ENCODE data around the gene KRT78.

KRT78 gene

GRCh38 chr12:52823761-52824450 is 24.9 kb downstream of the KRT78 start:
- no peak for DNase-seq

GRCh38 chr12:52822771-52823510 is 25.9 kb downstream of the KRT78 start:
- DNase-seq: no peak

GRCh38 chr12:52821826-52822660 is 26.8 kb downstream of the KRT78 start:
- DNase-seq: no peak

GRCh38 chr12:52821071-52821730 is 27.6 kb downstream of the KRT78 start:
- DNase-seq: no peak

DNA sequence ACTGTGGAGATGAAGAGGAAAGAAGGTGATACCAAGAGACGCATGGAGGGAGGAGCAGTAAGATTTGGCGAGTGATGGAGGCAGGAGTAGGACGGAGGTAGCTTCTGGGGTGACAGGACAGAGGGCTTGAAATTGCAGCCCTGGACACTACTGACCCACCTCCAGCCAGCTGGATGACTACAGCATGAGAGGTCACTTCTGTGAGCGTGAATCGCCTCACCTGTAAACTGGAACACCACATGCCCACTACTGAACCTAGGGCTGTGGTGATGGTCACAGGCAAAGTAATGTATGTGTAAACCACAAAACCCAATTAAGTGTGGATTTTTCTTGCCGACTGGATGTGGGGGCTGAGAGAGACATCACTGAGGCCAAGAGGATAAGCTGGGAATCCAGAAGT is 28.3 kb downstream of the KRT78 start:
- no peak for DNase-seq

DNA sequence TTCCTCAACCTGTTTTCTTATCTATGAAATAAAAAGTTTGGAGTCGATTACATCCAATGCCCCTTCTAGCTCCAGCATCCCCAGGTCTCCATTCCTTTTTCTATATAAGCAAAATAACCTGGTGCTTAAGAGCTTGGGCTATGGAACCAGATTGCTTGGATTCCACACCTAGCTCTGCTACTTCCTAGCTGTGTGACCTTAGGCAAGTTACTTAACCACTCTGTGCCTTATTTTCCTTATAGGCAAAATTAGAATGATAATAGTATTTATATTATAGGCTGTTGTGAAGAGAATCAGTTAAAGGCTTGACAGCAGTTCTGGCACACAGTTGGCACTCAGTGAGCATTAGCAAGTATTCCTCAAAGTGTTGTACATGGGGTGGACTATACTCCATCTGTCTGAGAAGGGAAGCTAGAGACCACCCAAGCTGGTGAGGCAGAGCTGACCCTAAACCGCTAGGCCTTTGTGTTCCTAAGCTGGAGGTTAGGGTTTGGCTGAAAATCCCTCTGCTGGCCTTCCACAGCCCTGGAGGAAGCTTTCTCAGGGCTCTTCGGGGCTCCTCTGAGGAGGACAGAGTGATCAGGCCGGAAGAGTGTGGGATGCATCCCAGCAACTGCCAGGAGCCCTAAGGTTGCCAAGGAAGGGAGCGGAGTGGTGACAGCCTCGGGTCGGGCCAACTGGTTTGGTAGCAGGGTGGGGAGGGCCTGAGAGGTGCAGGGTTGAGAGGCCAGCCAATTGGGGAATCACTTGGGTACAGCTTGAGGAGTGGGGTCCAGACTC is 28.9 kb downstream of the KRT78 start:
- no peak for DNase-seq

GRCh38 chr12:52818887-52819420 is 29.8 kb downstream of the KRT78 start:
- no peak for DNase-seq

- DNase-seq: no peak
These were observed 30.4 kb downstream of the KRT78 start for GRCh38 chr12:52818388-52818787.

DNA sequence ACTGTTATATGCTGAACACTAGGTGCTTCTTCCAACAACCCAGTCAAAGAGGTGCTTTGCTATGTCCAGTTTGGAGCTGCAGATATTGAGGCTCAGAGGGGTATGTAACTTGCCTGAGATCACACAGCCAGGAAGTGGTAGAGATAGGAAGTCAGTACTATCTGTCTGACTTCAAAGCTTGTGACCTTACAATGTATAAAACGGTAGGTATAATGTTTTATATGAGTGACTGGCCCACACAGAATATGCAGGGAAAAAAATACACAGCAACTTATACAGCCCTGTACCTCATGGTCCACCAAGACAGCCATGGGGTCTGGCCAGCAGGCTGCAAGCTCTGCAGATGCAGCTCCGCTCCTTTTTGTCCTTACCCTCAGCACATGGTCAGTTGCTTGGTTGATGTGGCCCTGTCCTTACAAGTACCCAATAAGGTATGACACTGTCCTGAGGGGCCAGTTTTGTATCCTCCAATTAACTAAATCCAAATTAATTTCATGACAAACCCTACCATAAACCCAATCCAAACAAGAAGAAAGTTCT is 31.0 kb downstream of the KRT78 start:
- no peak for DNase-seq

DNA sequence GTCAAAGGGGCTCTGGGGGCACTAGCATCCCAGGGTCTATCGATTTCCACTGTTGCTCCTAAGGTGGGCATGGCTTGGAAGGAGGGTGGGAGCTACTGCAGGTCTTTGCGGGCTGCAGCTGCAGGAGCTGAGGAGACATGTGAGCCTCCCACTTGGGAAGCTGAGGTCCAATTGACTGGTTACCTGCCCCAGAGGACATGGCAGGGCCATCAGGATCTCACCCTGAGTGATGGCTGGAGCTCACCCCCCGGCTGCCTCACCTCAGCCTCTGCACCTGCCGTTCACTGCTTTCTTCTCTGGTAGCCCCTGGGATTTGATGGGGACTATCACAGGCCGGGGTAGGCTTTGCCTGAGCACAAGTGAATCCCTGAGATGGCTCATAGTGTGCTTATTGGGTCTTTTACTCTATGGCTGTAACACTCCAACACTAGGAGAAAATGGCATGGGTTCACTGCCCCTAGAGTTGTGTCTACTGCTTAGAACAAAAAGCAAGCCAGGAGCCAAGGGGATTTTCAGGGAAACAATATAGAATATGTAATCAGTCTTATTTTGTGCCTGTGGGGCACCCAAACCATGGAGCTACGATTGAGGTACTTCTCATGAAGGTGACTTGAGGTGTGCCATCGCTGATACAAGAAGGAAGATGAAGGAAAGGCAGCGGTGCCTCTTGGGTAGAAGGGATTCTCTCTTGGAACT is 31.6 kb downstream of the KRT78 start:
- DNase-seq: no peak

GRCh38 chr12:52815676-52816588 is 32.9 kb downstream of the KRT78 start:
- no peak for DNase-seq

DNA sequence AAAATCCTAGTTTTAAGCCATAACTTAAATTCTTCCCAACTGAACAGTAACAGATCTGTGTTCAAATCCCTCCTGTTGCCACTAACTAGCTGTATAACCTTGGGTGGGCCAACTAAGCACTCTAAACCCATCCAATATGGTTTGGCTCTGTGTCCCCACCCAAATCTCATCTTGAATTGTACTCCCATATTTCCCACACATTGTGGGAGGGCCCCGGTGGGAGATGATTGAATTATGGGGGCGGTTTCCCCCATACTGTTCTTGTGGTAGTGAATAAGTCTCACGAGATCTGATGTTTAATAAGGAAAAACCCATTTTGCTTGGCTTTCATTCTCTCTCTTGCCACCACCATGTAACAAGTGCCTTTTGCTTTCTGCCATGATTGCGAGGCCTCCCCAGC is 33.6 kb downstream of the KRT78 start:
- DNase-seq: no peak

DNA sequence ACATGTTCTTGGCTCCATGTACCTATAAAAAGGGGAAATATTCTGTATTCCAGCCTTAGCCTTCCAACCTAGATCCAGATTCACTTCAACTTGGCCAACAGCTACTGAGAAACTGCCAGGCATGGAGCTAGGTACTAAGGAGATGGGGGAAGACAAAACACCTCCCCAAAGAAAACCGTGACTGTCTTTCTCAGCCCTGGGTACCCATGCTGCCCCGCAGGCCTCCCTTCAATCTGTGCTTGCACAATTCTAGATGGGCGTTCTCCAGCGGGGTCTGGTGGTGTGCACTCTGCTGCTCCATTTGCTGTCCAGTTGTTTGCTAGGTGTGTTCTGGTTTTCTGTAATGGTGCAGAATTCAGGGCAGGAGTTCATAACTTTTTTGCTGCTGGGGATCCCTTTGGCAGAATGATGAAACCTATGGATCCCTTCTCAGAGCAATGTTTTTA is 34.1 kb downstream of the KRT78 start:
- DNase-seq: no peak

- no peak for DNase-seq
These were observed 34.7 kb downstream of the KRT78 start, which contains the start of gene KRT4 for GRCh38 chr12:52813885-52814709. TSS of gene KRT4 (minus strand) at chr12:52814116. CDS start at chr12:52814058, 58 bp downstream.

DNA sequence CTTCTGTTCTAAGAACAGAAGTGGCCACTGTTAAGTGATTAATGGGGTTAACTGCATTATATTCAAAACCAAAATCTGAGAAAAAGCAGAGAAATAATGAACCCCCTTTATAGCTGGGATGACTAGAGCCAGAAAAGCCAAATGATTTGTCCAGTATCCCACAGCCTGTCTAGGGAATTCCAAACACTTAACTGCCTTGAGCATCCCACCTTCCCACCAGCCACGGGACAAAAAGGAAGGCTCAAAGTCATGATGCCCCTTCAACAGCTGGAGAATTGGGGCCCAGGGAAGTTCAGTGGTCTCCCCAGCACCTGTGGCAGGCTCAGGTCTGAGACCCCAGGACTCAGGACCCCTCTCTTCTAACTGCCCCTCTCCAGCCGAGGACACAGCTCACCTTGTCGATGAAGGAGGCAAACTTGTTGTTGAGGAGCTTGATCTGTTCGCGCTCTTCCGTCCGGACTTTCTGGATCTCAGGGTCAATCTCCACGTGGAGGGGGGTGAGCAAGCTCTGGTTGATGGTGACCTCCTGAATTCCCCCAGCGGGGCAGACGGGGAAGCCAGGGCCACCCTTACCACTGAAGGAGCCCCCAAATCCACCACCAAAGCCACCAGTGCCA is 35.5 kb downstream of the KRT78 start:
- DNase-seq: no peak

DNA sequence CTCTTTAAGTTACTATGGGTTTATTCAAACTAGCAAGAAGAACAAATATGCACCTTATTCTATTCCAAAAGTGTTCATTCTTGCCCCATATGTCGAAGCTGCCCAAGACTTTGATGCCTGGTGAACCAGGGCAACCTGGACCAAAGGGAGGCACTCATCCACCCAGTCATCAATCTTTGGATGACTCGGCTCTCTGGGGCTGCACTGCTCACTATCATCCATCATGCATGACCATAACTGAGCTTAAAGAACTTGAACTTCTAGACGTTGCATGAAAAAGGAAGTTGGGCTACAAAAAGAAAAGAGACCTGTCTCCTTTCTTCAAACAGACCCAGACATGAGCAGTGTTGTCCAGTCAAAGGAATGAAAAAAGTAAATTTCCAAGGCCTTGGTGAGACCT is 36.0 kb downstream of the KRT78 start:
- no peak for DNase-seq

GRCh38 chr12:52812073-52812400 is 36.8 kb downstream of the KRT78 start:
- no peak for DNase-seq
